ELF-1 (cell line): ENCODE measurements around the gene TMEM33.
"Not testable (repeated sequence)": the region's sequence is repeated elsewhere in the genome, so short reads cannot be mapped to it uniquely, and the experiment has no call there.

Source experiments
- DNase-seq: peaks from one replicate; pipeline ENCODE4 v3.0.0-alpha.2; 2016; ENCODE audit warnings: low read depth, low spot score

TMEM33 gene, protein sequence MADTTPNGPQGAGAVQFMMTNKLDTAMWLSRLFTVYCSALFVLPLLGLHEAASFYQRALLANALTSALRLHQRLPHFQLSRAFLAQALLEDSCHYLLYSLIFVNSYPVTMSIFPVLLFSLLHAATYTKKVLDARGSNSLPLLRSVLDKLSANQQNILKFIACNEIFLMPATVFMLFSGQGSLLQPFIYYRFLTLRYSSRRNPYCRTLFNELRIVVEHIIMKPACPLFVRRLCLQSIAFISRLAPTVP

DNA sequence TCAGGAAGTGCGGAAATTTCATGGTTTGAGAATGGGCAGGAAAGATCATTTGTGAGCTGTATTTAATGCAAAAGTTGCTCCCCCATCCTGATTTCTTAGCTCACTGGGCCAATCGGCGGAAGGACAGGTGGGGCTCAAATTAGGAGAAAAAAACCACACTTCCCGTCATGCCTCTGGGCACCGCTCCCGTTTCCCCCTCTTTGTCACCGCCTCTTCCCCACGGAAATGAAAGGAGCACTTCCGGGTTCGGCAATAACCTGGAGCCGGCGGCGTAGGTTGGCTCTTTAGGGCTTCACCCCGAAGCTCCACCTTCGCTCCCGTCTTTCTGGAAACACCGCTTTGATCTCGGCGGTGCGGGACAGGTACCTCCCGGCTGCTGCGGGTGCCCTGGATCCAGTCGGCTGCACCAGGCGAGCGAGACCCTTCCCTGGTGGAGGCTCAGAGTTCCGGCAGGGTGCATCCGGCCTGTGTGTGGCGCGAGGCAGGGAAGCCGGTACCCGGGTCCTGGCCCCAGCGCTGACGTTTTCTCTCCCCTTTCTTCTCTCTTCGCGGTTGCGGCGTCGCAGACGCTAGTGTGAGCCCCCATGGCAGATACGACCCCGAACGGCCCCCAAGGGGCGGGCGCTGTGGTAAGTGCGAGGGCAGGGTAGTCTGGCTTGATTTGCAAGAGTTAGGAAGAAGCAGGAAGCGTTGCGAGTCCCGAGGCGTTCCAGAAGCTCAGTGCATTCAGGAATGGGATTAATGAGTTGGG is at the start of gene TMEM33:
TMEM33 (plus strand) TSS at position 529 of the 751 bp plus-strand sequence; CDS start at position 585, 56 bp downstream.
- peak; percentile 93 for DNase-seq

DNA sequence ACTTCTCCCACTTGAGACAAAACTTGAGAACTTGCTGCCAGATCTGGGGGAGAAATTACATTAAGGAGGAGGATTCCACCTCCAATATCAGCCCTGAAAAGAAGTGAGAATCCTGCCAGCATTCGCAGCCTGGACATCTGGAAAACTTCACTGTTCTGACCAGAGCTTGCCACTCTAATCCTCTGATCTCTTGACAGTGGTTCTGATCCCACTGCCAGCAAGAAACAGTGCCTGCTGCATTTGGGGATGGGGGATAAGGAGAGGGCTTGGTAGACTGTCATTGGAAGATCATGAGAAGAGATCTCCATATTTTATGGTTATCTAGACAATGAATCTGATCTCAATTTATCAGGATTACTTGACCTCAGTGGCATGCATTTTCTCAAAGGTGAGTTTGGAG is 49.8 kb upstream of the TMEM33 start:
- DNase-seq = no peak

DNA sequence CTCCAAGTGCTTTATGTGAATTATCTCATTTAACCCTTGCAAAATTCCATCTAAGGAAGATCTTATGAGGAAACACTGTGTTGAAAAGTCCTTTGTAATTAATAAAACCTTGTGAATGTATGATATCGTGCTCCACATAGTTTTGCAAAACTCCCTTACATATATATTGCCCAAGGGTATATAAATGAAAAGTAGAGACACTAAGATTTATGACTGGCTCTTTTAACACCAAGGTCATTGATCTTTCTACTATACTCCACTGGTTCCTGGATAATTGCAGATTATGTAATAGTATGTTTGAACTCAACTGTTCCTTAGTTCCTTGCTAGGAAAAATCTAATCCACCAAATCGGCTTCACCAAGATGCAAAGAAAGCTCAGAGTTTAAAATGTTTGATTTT is 48.0 kb upstream of the TMEM33 start:
- DNase-seq = no peak

DNA sequence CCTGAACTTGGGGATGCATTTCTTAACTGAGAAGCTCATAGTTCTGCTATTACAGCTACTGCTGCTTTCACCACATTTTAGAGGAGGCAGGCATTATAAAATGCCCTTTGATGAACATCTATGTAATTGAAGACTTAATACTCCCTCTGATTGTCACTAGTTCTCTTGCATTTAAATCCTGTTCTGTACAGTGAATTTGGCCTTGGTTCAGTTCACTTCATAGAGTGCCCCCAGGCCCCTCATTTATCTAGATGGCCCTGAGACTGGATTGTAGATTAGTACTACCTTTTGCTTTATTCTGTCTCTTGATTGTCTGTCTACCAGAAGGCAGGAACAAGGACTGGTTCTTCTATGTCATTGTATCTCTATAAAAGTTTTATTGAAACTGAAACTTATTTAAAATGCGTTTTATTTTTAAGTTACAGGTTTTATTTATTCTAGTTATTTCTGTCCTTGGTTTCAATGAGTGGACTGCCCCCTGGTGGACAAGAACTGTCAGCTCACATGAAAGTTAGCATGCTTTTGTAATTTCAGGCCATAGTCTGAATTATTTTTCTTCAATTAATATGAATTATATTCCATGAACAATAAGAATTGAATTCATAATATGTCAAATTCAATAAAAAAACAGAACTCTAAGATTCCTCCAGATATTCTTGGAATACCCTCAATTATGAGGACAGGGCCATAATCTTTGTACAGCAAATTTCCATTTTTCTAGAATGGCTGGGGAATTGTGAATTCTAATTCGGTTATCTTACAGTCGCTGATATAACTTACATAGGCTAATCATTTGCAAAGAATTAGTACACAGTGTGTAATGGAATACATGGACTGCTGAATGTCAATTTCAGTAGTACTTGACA is 47.2 kb upstream of the TMEM33 start:
- DNase-seq = no peak

GRCh38 chr4:41888687-41889074 is 46.5 kb upstream of the TMEM33 start:
- DNase-seq = no peak

- no peak for DNase-seq
Observed at GRCh38 chr4:41889317-41889716, 45.9 kb upstream of the TMEM33 start.

DNA sequence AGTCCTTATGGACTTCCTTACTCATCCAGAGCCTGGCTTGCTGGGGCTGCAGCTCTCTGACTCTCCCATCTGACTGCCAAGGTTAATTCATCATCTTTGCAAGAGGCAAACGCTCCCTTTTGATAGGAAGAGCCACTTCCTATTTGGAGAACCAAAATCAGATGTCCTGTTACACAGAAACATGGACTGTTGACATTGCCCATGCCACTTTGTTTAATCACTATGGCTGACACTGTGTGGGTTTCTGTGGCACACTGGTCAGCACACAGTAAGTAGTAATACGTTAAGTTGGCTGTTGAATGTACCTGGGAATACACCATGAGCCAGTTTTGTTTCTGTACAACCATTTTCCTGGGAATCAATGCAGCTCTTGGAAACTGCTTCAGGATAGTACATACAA is 45.1 kb upstream of the TMEM33 start:
- no peak for DNase-seq

DNA sequence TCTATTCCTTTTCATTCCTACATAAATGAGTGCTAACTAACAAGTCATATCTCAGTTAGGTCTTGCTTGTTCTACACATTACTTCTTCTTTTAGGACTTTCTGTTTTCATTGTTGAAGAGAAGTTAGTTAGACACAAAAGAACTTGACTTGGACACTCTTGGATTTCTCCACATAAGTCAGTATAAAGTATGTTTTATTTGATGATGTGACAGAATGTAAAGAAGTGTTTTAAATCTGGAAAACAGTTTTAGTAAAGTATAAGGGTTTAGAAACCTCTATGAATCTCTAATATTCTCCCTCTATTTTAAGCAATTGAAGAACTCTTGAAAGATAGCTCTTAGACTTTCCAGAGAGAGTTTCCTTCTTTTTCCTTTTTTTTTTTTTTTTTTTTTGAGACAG is 38.6 kb upstream of the TMEM33 start:
- no peak for DNase-seq

GRCh38 chr4:41897698-41898097 is 37.5 kb upstream of the TMEM33 start:
- no peak for DNase-seq

GRCh38 chr4:41909136-41909535 is 26.1 kb upstream of the TMEM33 start:
- DNase-seq = peak; percentile 78

- no peak for DNase-seq
Observed at GRCh38 chr4:41912546-41912945, 22.7 kb upstream of the TMEM33 start.

DNA sequence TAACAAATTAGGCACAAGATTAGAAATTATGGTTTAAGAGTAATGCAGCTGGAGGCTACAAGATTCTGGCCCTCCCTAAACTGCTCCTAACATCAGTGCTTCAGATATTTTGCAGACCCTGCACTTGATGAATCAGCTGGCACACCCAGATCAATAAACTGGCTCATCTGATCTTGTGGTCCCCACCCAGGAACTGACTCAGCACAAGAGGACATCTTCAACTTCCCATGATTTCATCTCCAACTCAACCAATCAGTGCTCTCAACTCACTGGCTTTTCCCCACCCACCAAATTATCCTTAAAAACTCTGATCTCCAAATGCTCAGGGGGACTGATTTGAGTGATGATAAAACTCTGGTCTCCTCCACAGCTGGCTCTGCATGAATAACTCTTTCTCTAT is 21.7 kb upstream of the TMEM33 start:
- no peak for DNase-seq

- no peak for DNase-seq
Observed at GRCh38 chr4:41918278-41918677, 17.0 kb upstream of the TMEM33 start.

- not testable (repeated sequence) for DNase-seq
Observed at GRCh38 chr4:41920416-41920815, 14.8 kb upstream of the TMEM33 start.

- DNase-seq = no peak
Observed at GRCh38 chr4:41921476-41921875, 13.8 kb upstream of the TMEM33 start.

GRCh38 chr4:41927796-41928499 is 7.3 kb upstream of the TMEM33 start:
- peak; percentile 27 for DNase-seq

- no peak for DNase-seq
Observed at GRCh38 chr4:41930139-41930831, 4.9 kb upstream of the TMEM33 start.

DNA sequence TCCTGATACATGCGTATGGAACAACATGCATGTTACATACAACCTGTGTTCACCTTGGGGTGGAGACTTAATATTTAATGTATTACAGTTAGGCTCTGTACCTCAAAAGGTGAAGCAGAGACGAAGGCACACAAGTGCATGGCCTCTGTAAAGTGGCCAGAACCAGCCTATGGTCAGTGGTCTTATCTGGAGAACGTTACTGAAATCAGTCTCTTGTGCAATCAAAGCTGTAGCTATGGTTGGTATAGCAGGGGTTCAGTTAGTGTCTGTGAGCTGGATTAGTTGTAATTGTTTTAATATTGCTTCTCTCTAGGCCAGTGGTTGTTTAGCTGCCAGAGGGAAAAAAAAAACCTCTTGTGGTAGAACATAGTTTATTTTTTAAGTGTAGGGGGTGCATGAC is 2.2 kb upstream of the TMEM33 start:
- DNase-seq = no peak

- no peak for DNase-seq
Observed at GRCh38 chr4:41933997-41934503, 1.2 kb upstream of the TMEM33 start.

GRCh38 chr4:41934514-41934900 is 722 bp upstream of the TMEM33 start:
- no peak for DNase-seq

- no peak for DNase-seq
Observed at GRCh38 chr4:41935652-41936021, 408 bp downstream of the TMEM33 start.
